Duodenal mucosa (tissue), 2 donors: ENCODE results near the gene CBFB.

Experiments used
- H3K27ac ChIP-seq: one replicate; pipeline ENCODE4 v1.7.0; 2013; ENCODE audit warnings: low read depth, low read length
- H3K27me3 ChIP-seq, 2 donors: one replicate each; pipeline ENCODE4 v1.7.0; 2013; ENCODE audit warnings: low read length in 2 of 2, control low read depth in 1 of 2; ENCODE audit not compliant: insufficient read depth in 2 of 2, control insufficient read depth in 1 of 2
- H3K36me3 ChIP-seq, 2 donors: one replicate each; pipeline ENCODE4 v1.7.0; 2013; ENCODE audit warnings: low read length in 2 of 2, control low read depth in 1 of 2; ENCODE audit not compliant: insufficient read depth in 2 of 2, control insufficient read depth in 1 of 2
- H3K4me1 ChIP-seq, 2 donors: one replicate each; pipeline ENCODE4 v1.7.0; 2013; ENCODE audit warnings: low read length in 2 of 2, control low read depth in 1 of 2; ENCODE audit not compliant: insufficient read depth in 2 of 2, control insufficient read depth in 1 of 2
- H3K4me3 ChIP-seq, 2 donors: one replicate each; pipeline ENCODE4 v1.7.0; 2013; ENCODE audit warnings: low read length in 2 of 2, low read depth in 1 of 2
- H3K9ac ChIP-seq, 2 donors: one replicate each; pipeline ENCODE4 v1.7.0; 2013; ENCODE audit warnings: low read length in 2 of 2, low read depth in 1 of 2
- H3K9me3 ChIP-seq, 2 donors: one replicate each; pipeline ENCODE4 v1.7.0; 2013; ENCODE audit warnings: low read length in 2 of 2, control low read depth in 1 of 2; ENCODE audit not compliant: control insufficient read depth in 1 of 2

CBFB gene

GRCh38 chr16:67105246-67105645 lies 76.3 kb downstream of the CBFB start:
- Histone ChIP-seq H3K9ac (no peak overlapping the region), H3K4me1 (peaks cover 6 to 14% of the 10 kb centered on the region in 2 donors), H3K4me3 (no peak overlapping the region), H3K27me3 (no peaks in the 10 kb centered on the region), H3K27ac (no peak overlapping the region), H3K36me3 (peaks cover 4 to 7% of the 10 kb centered on the region in 2 donors), H3K9me3 (no peaks in the 10 kb centered on the region)

- Histone ChIP-seq H3K4me1 (peaks cover 12 to 20% of the 10 kb centered on the region in 2 donors), H3K4me3 (no peak overlapping the region), H3K36me3 (peaks cover 0 to 7% of the 10 kb centered on the region in 2 donors), H3K27me3 (no peaks in the 10 kb centered on the region), H3K9me3 (no peaks in the 10 kb centered on the region), H3K27ac (no peak overlapping the region), H3K9ac (no peak overlapping the region)
Measured at GRCh38 chr16:67105881-67106280, 76.9 kb downstream of the CBFB start.

- Histone ChIP-seq H3K9ac (no peak overlapping the region), H3K4me3 (no peak overlapping the region), H3K27ac (no peak overlapping the region), H3K36me3 (no peaks in the 10 kb centered on the region), H3K4me1 (peaks cover 28 to 32% of the 10 kb centered on the region in 2 donors), H3K9me3 (no peaks in the 10 kb centered on the region), H3K27me3 (no peaks in the 10 kb centered on the region)
Measured at GRCh38 chr16:67108489-67108888, 79.5 kb downstream of the CBFB start.

- Histone ChIP-seq H3K4me1 (peaks cover 28 to 32% of the 10 kb centered on the region in 2 donors), H3K27me3 (no peaks in the 10 kb centered on the region), H3K9ac (peak overlapping the region; percentile 87 to 93), H3K27ac (peak overlapping the region; percentile 64), H3K9me3 (no peaks in the 10 kb centered on the region), H3K4me3 (peak overlapping the region; percentile 89 to 99), H3K36me3 (no peaks in the 10 kb centered on the region)
Measured at GRCh38 chr16:67108931-67109406, 80.0 kb downstream of the CBFB start.

- Histone ChIP-seq H3K9me3 (no peaks in the 10 kb centered on the region), H3K27ac (peak within 1 kb of the TSS; percentile 64), H3K27me3 (no peaks in the 10 kb centered on the region), H3K9ac (peak within 1 kb of the TSS; percentile 87 to 93), H3K36me3 (no peaks in the 10 kb centered on the region), H3K4me3 (peak within 1 kb of the TSS; percentile 89 to 99), H3K4me1 (peaks cover 32% of the 10 kb centered on the region in 2 donors)
Measured at GRCh38 chr16:67109407-67110135, 80.6 kb downstream of the CBFB start, which contains the start of gene PHAF1. TSS of gene PHAF1 (plus strand) at chr16:67109941. CDS start at chr16:67110176, 235 bp downstream.

DNA sequence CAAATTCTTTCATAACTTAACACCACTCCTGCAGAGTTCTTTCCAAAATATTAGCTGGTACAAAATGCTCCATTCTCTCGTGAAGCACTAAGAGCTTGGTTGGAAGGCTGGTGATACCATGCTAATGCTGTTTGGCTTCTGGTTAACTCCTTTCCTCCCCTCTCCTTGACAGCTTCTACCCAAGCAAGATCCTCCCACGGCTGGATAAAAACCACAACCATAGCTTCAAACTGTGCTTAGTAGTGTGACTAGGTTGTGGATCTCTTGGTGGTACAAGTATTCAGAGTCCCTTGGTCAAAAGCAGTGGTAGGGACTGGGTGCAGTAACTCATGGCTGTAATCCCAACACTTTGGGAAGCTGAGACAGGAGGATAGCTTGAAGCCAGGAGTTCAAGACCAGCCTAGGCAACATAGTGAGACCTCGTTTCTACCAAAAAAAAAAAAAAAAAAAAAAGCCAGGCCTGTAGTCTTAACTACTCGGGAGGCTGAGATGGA lies 83.0 kb downstream of the CBFB start:
- no peak overlapping the region for H3K9ac ChIP-seq
- H3K36me3 ChIP-seq = peaks cover 0 to 9% of the 10 kb centered on the region in 2 donors
- H3K4me1 ChIP-seq = peaks cover 27 to 28% of the 10 kb centered on the region in 2 donors
- H3K4me3 ChIP-seq = no peak overlapping the region
- no peaks in the 10 kb centered on the region for H3K27me3 ChIP-seq
- no peaks in the 10 kb centered on the region for H3K9me3 ChIP-seq
- no peak overlapping the region for H3K27ac ChIP-seq

DNA sequence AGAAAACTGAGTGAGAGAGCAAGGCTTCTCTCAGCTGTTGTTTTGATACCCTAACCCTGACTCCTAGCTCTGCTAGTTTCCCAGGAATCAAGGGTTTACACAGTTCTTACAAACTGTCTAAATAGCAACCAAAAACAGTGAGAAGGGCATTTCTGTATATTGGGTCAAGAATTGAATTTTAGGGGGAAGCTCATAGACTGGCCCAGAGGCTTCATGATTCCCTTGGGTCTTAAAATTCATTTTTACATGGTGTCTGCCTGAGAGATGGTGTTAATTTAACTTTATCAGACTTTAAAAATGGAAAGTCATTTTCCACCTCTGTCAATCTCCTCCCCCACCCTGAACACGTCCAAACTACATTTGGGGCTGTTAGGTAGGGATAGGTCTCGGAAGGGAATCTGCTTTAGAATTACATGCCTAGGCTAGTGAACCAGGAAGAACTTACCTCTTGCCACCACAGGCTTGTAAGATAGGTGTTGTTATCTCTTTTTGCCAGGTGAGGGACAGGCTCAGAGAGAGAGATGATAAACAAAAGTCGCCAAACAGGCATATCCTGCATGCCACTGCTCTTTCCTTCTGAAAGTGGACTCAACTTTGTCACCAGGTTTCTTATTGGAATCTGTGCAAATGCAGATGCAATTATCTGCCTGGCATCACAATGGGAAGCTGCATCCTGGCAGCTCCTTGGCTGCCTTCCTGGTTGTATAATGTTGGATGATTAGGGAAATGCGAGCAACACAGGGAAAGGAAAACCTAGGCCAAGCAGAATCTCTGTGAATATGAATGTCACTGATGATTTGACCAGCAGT lies 83.8 kb downstream of the CBFB start:
- Histone ChIP-seq H3K9me3 (no peaks in the 10 kb centered on the region), H3K27me3 (no peaks in the 10 kb centered on the region), H3K27ac (no peak overlapping the region), H3K4me1 (peaks cover 27 to 28% of the 10 kb centered on the region in 2 donors), H3K4me3 (no peak overlapping the region), H3K9ac (no peak overlapping the region), H3K36me3 (peaks cover 0 to 9% of the 10 kb centered on the region in 2 donors)

DNA sequence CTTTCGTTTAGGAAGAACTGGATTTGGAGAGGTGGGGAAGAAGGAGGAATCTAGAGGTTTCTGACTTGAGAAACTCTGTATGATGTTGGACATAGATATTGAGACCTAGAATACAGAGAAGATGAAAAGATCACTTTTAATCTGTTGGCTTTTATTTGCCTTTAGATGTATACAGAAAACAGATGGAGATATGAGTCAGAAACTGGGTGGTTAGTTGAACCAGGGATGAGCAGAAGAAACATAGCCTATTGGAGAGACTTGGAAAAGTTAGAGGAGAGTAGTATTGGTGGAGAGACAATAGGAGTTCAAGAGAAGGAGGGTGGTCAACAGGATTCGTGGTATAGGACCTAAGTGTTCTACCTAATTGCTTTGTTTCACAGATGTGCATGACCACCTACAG lies 85.8 kb downstream of the CBFB start:
- Histone ChIP-seq H3K4me1 (peaks cover 20 to 28% of the 10 kb centered on the region in 2 donors), H3K4me3 (no peak overlapping the region), H3K36me3 (peaks cover 0 to 11% of the 10 kb centered on the region in 2 donors), H3K27ac (no peak overlapping the region), H3K27me3 (no peaks in the 10 kb centered on the region), H3K9ac (no peak overlapping the region), H3K9me3 (no peaks in the 10 kb centered on the region)

DNA sequence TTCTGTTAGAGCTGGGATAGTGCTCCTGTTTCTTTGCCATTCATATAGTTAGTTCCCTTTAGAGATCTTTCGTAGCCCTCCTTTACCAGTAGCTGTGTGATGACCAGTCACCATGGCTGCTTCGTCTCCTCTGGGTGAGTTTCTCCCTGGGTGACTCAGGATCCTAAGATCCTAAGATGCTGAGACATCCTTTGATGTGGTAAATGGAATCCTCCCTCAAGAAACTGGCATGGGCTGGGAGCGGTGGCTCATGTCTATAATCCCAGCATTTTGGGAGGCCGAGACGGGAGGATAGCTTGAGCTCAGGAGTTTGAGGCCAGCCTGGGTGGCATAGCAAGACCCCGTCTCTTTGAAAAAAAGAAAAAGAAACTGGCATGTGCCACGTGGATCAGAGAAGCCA lies 86.7 kb downstream of the CBFB start:
- Histone ChIP-seq H3K9me3 (no peaks in the 10 kb centered on the region), H3K9ac (no peak overlapping the region), H3K36me3 (peaks cover 0 to 20% of the 10 kb centered on the region in 2 donors), H3K27me3 (no peaks in the 10 kb centered on the region), H3K4me3 (no peak overlapping the region), H3K27ac (no peak overlapping the region), H3K4me1 (peaks cover 15 to 22% of the 10 kb centered on the region in 2 donors)
